H9 (cell line): ENCODE data around the gene GALNS. TPM values are rescaled to one million over a fixed set of nuclear protein-coding genes. Genes with fewer than 3 reads are reported as not detected.

Experiments used
- DNase-seq: peaks from one replicate; pipeline ENCODE4 v3.0.0-alpha.2; 2017
- H2AFZ ChIP-seq: one replicate; pipeline ENCODE4 v1.6.1; 2013; ENCODE audit warnings: mild to moderate bottlenecking, low read length, control low read depth, moderate library complexity
- H2AK5ac ChIP-seq: 2 replicates; pipeline ENCODE4 v1.6.1; 2013; ENCODE audit warnings: low read length, control low read depth, mixed read lengths; ENCODE audit not compliant: insufficient read length
- H2BK120ac ChIP-seq: one replicate; pipeline ENCODE4 v1.6.1; 2013; ENCODE audit warnings: low read depth, mild to moderate bottlenecking, low read length, control low read depth, inconsistent platforms; ENCODE audit not compliant: poor library complexity, severe bottlenecking
- H2BK12ac ChIP-seq: 2 replicates; pipeline ENCODE4 v1.6.1; 2013; ENCODE audit warnings: low read length, control low read depth, mixed read lengths, low read depth; ENCODE audit not compliant: insufficient read length
- H2BK15ac ChIP-seq: 2 replicates; pipeline ENCODE4 v1.6.1; 2013; ENCODE audit warnings: low read depth, low read length, control low read depth
- H2BK20ac ChIP-seq: one replicate; pipeline ENCODE4 v1.6.1; 2013; ENCODE audit warnings: low read depth, mild to moderate bottlenecking, low read length, control low read depth, inconsistent platforms; ENCODE audit not compliant: poor library complexity, severe bottlenecking
- H2BK5ac ChIP-seq: 2 replicates; pipeline ENCODE4 v1.6.1; 2013; ENCODE audit warnings: low read length, control low read depth, mixed read lengths; ENCODE audit not compliant: insufficient read length
- H3K14ac ChIP-seq: 2 replicates; pipeline ENCODE4 v1.6.1; 2013; ENCODE audit warnings: low read length, control low read depth; ENCODE audit not compliant: insufficient read depth
- H3K18ac ChIP-seq: 2 replicates; pipeline ENCODE4 v1.6.1; 2013; ENCODE audit warnings: low read depth, mild to moderate bottlenecking, mixed read lengths, low read length, control low read depth; ENCODE audit not compliant: insufficient read length
- H3K23ac ChIP-seq: 2 replicates; pipeline ENCODE4 v1.6.1; 2013; ENCODE audit warnings: low read length, control low read depth, mixed read lengths, low read depth; ENCODE audit not compliant: insufficient read length
- H3K23me2 ChIP-seq: 2 replicates; pipeline ENCODE4 v1.6.1; 2013; ENCODE audit warnings: low read depth, mild to moderate bottlenecking, mixed read lengths, low read length, control low read depth; ENCODE audit not compliant: insufficient read length, poor library complexity, severe bottlenecking
- H3K27ac ChIP-seq: 2 replicates; pipeline ENCODE4 v1.5.1; 2013; ENCODE audit warnings: low read length, control low read depth, mixed read lengths, low read depth; ENCODE audit not compliant: insufficient read length
- H3K27me3 ChIP-seq: 2 replicates; pipeline ENCODE4 v1.6.1; 2013; ENCODE audit warnings: low read length, control low read depth, inconsistent platforms; ENCODE audit not compliant: insufficient read depth
- H3K4ac ChIP-seq: 2 replicates; pipeline ENCODE4 v1.6.1; 2013; ENCODE audit warnings: low read depth, mild to moderate bottlenecking, control low read depth, inconsistent platforms, low read length, moderate library complexity
- H3K4me1 ChIP-seq: 2 replicates; pipeline ENCODE4 v1.6.1; 2013; ENCODE audit warnings: low read length, control low read depth, inconsistent platforms; ENCODE audit not compliant: insufficient read depth
- H3K4me2 ChIP-seq: 2 replicates; pipeline ENCODE4 v1.6.1; 2013; ENCODE audit warnings: low read length, control low read depth, mixed read lengths; ENCODE audit not compliant: insufficient read length, insufficient read depth
- H3K56ac ChIP-seq: 2 replicates; pipeline ENCODE4 v1.6.1; 2013; ENCODE audit warnings: low read depth, mild to moderate bottlenecking, mixed read lengths, low read length, control low read depth; ENCODE audit not compliant: insufficient read length
- H3K79me1 ChIP-seq: 2 replicates; pipeline ENCODE4 v1.6.1; 2013; ENCODE audit warnings: low read depth, mild to moderate bottlenecking, moderate library complexity, low read length, control low read depth, inconsistent platforms; ENCODE audit not compliant: insufficient read depth, poor library complexity, severe bottlenecking
- H3K79me2 ChIP-seq: 2 replicates; pipeline ENCODE4 v1.6.1; 2013; ENCODE audit warnings: low read length, control low read depth, inconsistent platforms; ENCODE audit not compliant: insufficient read depth
- H3K9ac ChIP-seq: 2 replicates; pipeline ENCODE4 v1.6.1; 2013; ENCODE audit warnings: low read length, control low read depth, mixed read lengths; ENCODE audit not compliant: insufficient read length; ENCODE audit errors: extremely low read depth
- H3K9me3 ChIP-seq: one replicate; pipeline ENCODE4 v1.6.1; 2013; ENCODE audit warnings: low read depth, low read length, inconsistent platforms; ENCODE audit not compliant: control insufficient read depth
- H3T11ph ChIP-seq: one replicate; pipeline ENCODE4 v1.6.1; 2013; ENCODE audit warnings: mild to moderate bottlenecking, low read length, control low read depth, inconsistent platforms
- H4K20me1 ChIP-seq: one replicate; pipeline ENCODE4 v1.6.1; 2013; ENCODE audit not compliant: control insufficient read depth, insufficient read length, insufficient read depth
- H4K5ac ChIP-seq: 2 replicates; pipeline ENCODE4 v1.6.1; 2013; ENCODE audit warnings: low read depth, mild to moderate bottlenecking, mixed read lengths, low read length, control low read depth; ENCODE audit not compliant: insufficient read length
- H4K8ac ChIP-seq: replicated peaks from 2 replicates; pipeline ENCODE4 v1.6.1; 2013; ENCODE audit warnings: low read length, control low read depth, mixed read lengths, low read depth; ENCODE audit not compliant: insufficient read length
- H4K91ac ChIP-seq: 2 replicates; pipeline ENCODE4 v1.6.1; 2013; ENCODE audit warnings: low read depth, mild to moderate bottlenecking, moderate library complexity, mixed read lengths, low read length, control low read depth; ENCODE audit not compliant: insufficient read length
- H3K27ac Mint-ChIP-seq, 3 experiments: 2 replicates in 2 of 3; 3 replicates in 1 of 3; pipeline ENCODE4 v1.8.0; 2020 to 2021; ENCODE audit warnings: mixed read lengths in 3 of 3, mild to moderate bottlenecking in 1 of 3, moderate library complexity in 1 of 3
- H3K27me3 Mint-ChIP-seq: 2 replicates; pipeline ENCODE4 v1.8.0; 2021; ENCODE audit warnings: low read depth, mild to moderate bottlenecking, moderate library complexity, mixed read lengths
- H3K36me3 Mint-ChIP-seq, 3 experiments: 2 replicates in 2 of 3; 3 replicates in 1 of 3; pipeline ENCODE4 v1.8.0; 2020 to 2021; ENCODE audit warnings: low read depth in 3 of 3, mixed read lengths in 3 of 3; ENCODE audit not compliant: insufficient read depth in 1 of 3
- H3K4me1 Mint-ChIP-seq, 2 experiments: 2 replicates each; pipeline ENCODE4 v1.8.0; 2020; ENCODE audit warnings: mixed read lengths in 2 of 2
- H3K4me3 Mint-ChIP-seq, 2 experiments: 2 replicates in 1 of 2; 3 replicates in 1 of 2; pipeline ENCODE4 v1.8.0; 2020 to 2021; ENCODE audit warnings: mild to moderate bottlenecking in 2 of 2, mixed read lengths in 2 of 2, moderate library complexity in 1 of 2
- H3K9me3 Mint-ChIP-seq, 2 experiments: 2 replicates in 1 of 2; 3 replicates in 1 of 2; pipeline ENCODE4 v1.8.0; 2020; ENCODE audit warnings: mild to moderate bottlenecking in 2 of 2, mixed read lengths in 2 of 2, moderate library complexity in 1 of 2
- CTCF ChIP-seq: fragments of 200-600 bp; sonication (generic); conservative IDR thresholded peaks from 3 replicates; pipeline ENCODE4 v1.8.0; 2021; ENCODE audit warnings: antibody characterized with exemption, mild to moderate bottlenecking
- WGBS: extraction: QIAGEN DNeasy Blood & Tissue Kit; methylation state at CpG from one replicate; pipeline ENCODE4 v1.1.7; 2013; ENCODE audit warnings: missing lambda C conversion rate, low lambda C conversion rate, mixed read lengths; ENCODE audit not compliant: insufficient read length; ENCODE audit errors: extremely low coverage; 5-methylcytosine and 5-hydroxymethylcytosine counted together
- total RNA-seq: library from RNA; stranded (reverse); gene quantifications from 2 replicates; pipeline ENCODE4 v1.2.1, GENCODE V29; 2021

GALNS gene
- total RNA-seq, 1 experiment from 2014 or later = 20.3 TPM

- H2BK12ac ChIP-seq = no peak overlapping the region
- peaks cover 16 to 29% (median 19%) of the 10 kb centered on the region in 3 experiments; a peak in 6 of 7 replicates for H3K36me3 Mint-ChIP-seq
- H3K14ac ChIP-seq = no peak overlapping the region
- H3K4me1 ChIP-seq = no peaks in the 10 kb centered on the region
- H3K18ac ChIP-seq = no peak overlapping the region
- H3K27me3 Mint-ChIP-seq = peaks cover 1% of the 10 kb centered on the region; the same call in 1 of the 2 replicates
- DNase-seq = no peak
- H2AK5ac ChIP-seq = no peak overlapping the region
- H4K91ac ChIP-seq = no peak overlapping the region
- H3K9me3 Mint-ChIP-seq = no peaks in the 10 kb centered on the region; a peak in 1 of 5 replicates
- H3K79me2 ChIP-seq = no peaks in the 10 kb centered on the region
- no peaks in the 10 kb centered on the region for H3K9me3 ChIP-seq
- H2BK5ac ChIP-seq = no peak overlapping the region
- H3K56ac ChIP-seq = no peak overlapping the region
- H3K4me2 ChIP-seq = no peak overlapping the region
- peaks cover 2% of the 10 kb centered on the region in 2 experiments for H3K4me1 Mint-ChIP-seq
- H2BK120ac ChIP-seq = no peak overlapping the region
- H3K27ac Mint-ChIP-seq = no peak overlapping the region
- H3K23ac ChIP-seq = no peak overlapping the region
- WGBS = no CpG with 5 or more reads among the region's 25 CpGs
- no peaks in the 10 kb centered on the region for H3K79me1 ChIP-seq
- H4K20me1 ChIP-seq = no peaks in the 10 kb centered on the region
- H2BK20ac ChIP-seq = no peak overlapping the region
- H2BK15ac ChIP-seq = no peak overlapping the region
- no peak overlapping the region for H4K8ac ChIP-seq
- H3K4ac ChIP-seq = no peak overlapping the region
- no peak overlapping the region for H3K27ac ChIP-seq
- no peak overlapping the region for H4K5ac ChIP-seq
- H3T11ph ChIP-seq = no peak overlapping the region
- no peak for TF ChIP-seq CTCF
- H3K4me3 Mint-ChIP-seq = no peak overlapping the region
- no peak overlapping the region for H3K9ac ChIP-seq
- H3K27me3 ChIP-seq = no peaks in the 10 kb centered on the region
- H2AFZ ChIP-seq = no peak overlapping the region
- H3K23me2 ChIP-seq = no peaks in the 10 kb centered on the region
These were observed 6.2 kb upstream of the GALNS start for GRCh38 chr16:88862968-88863367.
